GM12865 (cell line): ENCODE results near the gene CCNE1.

Source experiments
- DNase-seq: peaks from one replicate; pipeline ENCODE4 v3.0.0; 2010; ENCODE audit warnings: low read depth
- H3K4me3 ChIP-seq: 2 replicates; pipeline ENCODE4 v1.5.1; 2011; ENCODE audit warnings: mild to moderate bottlenecking, low read depth, low read length, control low read depth
- TF ChIP-seq, protein P1 (sequence below): IDR thresholded peaks from 2 replicates; pipeline ENCODE4 v1.5.1; 2011; ENCODE audit warnings: low read length, control low read depth, low read depth, inconsistent platforms; ENCODE audit not compliant: insufficient read depth; ENCODE audit errors: missing control alignments

CCNE1 gene

DNA sequence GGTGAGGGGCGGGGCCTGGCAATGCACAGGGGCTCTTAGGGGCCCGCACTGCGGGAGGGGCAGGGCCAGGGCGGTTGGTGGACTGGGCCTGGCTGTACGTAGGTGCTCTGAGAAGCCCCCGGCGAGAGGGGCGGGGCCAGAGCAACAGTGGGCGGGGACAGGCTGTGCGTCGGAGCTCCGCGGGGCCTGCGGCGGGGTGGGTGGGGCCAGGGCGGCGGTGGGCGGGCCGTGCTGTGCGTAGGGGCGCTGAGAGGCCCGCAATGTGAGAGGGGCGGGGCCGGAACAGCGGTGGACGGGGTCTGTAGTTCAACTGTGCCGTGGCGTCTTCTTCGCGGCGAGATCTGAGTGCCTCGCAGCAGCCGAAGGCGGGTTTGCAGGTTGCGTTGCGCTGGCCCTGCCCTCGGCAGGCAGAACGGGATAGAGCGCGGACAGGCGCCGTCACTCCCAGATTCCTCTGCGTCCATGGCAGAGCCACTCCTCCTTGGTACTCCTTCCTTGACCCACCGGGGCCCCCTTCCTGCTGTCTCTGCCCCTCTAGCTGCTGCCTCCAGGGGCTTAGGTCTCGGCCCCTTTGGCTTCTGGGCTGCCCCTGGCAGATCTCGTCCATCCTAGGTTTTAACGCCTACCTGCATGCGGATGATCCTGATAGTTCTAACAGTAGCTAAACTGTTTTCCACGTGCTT, 33.2 kb downstream of the CCNE1 start:
- DNase-seq: peak; percentile 97
- peak overlapping the region; percentile 94 for H3K4me3 ChIP-seq
- TF ChIP-seq, protein P1, sequence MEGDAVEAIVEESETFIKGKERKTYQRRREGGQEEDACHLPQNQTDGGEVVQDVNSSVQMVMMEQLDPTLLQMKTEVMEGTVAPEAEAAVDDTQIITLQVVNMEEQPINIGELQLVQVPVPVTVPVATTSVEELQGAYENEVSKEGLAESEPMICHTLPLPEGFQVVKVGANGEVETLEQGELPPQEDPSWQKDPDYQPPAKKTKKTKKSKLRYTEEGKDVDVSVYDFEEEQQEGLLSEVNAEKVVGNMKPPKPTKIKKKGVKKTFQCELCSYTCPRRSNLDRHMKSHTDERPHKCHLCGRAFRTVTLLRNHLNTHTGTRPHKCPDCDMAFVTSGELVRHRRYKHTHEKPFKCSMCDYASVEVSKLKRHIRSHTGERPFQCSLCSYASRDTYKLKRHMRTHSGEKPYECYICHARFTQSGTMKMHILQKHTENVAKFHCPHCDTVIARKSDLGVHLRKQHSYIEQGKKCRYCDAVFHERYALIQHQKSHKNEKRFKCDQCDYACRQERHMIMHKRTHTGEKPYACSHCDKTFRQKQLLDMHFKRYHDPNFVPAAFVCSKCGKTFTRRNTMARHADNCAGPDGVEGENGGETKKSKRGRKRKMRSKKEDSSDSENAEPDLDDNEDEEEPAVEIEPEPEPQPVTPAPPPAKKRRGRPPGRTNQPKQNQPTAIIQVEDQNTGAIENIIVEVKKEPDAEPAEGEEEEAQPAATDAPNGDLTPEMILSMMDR: no peak

DNA sequence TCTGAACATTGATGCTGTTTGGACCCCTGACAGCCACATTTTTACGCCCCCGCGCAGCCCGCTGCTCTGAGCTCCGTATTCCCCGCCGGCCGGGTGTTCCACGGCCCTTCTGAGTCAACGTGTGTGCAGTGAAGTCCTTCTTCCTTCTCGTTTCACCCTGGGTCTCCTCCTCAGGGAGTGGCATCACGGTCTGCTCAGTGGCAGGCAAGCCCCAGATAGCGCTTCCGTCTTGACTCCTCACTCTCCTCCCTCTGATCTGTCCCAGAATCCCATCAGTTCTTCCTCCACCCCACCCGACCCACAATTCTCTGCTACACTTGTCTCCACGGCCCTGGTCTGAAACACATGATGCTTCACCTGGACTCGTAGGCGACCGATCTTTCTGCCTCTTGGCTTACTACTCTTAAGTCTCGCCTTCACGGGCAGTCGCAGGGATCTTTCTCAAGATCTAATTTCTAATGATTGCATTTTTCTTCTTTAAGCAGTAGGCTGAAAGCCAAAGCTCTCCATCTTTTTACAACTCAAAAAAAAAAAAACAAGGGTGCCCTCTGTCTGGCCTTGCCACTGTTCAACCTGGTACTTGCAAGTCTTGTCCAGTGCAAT, 33.9 kb downstream of the CCNE1 start:
- DNase-seq: peak; percentile 54
- peak overlapping the region; percentile 94 for H3K4me3 ChIP-seq
- TF ChIP-seq, protein P1: no peak

DNA sequence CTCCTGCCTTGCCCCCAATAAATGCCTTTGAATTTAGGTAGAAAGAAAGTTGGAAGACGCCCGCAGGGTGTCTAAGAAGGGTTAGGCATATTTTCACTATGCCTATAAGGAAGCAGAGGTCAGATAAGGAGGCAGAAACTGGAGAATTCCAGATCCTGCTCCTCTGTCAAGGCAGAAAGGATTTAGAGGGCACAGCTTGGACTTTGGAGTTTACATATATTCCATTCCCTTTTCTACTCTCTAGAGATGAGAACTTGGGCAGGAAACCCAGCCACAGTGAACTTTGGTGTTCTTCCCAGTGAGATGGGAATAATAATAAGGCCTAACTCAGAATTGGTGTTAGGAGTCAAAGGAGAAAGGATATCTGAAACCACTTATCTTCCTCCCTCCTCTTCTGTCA, 37.4 kb downstream of the CCNE1 start:
- H3K4me3 ChIP-seq: no peak overlapping the region
- no peak for DNase-seq
- TF ChIP-seq, protein P1: no peak

DNA sequence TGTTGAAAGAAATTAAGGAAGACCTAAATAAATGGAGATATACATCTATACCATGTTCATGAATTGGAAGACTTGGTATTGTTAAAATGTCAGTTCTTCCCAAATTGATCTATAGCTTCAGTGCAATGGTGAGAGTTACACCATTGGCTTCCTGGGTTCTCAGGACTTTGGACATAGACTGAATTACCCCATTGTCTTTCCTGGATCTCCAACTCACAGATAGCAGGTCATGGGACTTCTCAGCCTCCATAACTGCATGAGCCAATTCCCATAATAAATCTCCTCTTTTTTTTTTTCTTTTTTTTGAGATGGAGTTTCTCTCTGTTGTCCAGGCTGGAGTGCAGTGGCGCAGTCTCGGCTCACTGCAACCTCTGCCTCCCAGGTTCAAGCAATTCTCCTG, 38.7 kb downstream of the CCNE1 start:
- DNase-seq: no peak
- TF ChIP-seq, protein P1: no peak
- no peak overlapping the region for H3K4me3 ChIP-seq

DNA sequence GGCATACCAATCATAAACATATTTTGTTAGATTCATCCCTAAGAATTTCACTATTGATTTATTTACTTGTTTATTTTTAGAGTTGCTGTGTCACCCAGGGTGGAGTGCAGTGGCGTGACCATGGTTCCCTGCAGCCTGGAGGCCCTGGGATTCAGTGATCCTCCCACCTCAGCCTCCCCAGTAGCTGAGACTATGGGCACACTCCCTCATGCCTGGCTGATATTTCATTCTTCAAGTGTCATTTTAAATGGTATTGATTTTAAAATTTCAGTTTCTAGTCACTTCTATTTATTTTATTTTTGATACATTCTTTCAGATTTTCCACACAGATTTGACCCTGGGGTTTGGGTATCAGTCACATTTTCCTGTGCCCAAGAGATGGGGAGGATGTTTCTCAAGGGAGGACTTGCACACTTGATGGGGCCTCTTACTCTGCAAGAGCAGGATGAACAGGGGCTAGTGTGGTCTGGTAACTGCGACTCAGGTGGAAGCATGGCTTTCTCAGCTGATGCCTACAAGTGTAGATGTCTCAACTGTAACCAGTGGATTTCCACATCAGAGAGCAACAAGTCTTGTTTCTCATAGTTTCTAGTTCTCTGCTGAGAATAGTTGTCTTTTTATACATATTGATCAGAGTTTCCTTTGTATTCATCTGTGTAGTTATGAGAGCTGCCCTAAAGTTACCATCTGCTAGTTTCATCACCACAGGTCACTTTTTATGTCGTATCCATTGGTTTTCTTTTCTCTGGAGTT, 40.2 kb downstream of the CCNE1 start:
- TF ChIP-seq, protein P1: no peak
- no peak overlapping the region for H3K4me3 ChIP-seq
- peak; percentile 93 for DNase-seq

DNA sequence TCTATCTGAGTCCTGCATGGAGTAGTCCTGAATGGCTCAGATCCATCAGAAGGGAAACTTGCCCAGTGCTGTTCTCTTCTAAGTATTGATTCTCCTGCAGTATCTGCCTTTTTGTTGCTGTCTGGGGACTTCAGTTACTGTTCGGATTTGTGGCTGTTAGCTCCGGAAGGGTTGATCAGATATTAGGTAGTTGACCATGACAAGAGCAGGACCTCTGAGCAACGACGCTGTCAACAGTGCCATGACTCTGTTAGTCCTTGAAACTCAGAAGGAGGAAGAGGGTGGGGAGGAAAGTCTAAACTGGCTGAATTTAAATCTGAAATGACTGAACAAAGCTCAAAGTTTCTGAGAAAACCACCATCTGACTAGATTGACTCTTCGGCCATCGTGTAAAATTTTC, 42.2 kb downstream of the CCNE1 start:
- DNase-seq: peak; percentile 47
- no peak overlapping the region for H3K4me3 ChIP-seq
- TF ChIP-seq, protein P1: no peak
